DMS153 (cell line): Measurements from ENCODE around the gene ITIH1.

Experiments
- DNase-seq: peaks from one replicate; lab custom pipeline; 2025; lab: John Stamatoyannopoulos, UW

ITIH1 gene

GRCh38 chr3:52790741-52791140 is 13.3 kb downstream of the ITIH1 start:
- no peak for DNase-seq

- DNase-seq: no peak
Measured at GRCh38 chr3:52791366-52791765, 14.0 kb downstream of the ITIH1 start.

- no peak for DNase-seq
Measured at GRCh38 chr3:52791928-52792327, 14.5 kb downstream of the ITIH1 start.

- no peak for DNase-seq
Measured at GRCh38 chr3:52792413-52792812, 15.0 kb downstream of the ITIH1 start.

- DNase-seq: no peak
Measured at GRCh38 chr3:52792961-52793695, 15.7 kb downstream of the ITIH1 start.

GRCh38 chr3:52793702-52794611 is 16.6 kb downstream of the ITIH1 start:
- DNase-seq: no peak

- DNase-seq: no peak
Measured at GRCh38 chr3:52794612-52795099, 17.3 kb downstream of the ITIH1 start, which contains the start of gene ITIH3. Gene ITIH3, plus strand, starts transcription at chr3:52794796. Its CDS starts 8 bp downstream, at chr3:52794804.

GRCh38 chr3:52795298-52795900 is 18.0 kb downstream of the ITIH1 start:
- DNase-seq: no peak

- no peak for DNase-seq
Measured at GRCh38 chr3:52796411-52796810, 19.0 kb downstream of the ITIH1 start.

GRCh38 chr3:52798376-52798977 is 21.1 kb downstream of the ITIH1 start:
- DNase-seq: no peak

GRCh38 chr3:52798978-52799476 is 21.6 kb downstream of the ITIH1 start:
- DNase-seq: no peak

- DNase-seq: no peak
Measured at GRCh38 chr3:52800079-52800478, 22.7 kb downstream of the ITIH1 start.

GRCh38 chr3:52801839-52802238 is 24.4 kb downstream of the ITIH1 start:
- DNase-seq: no peak

GRCh38 chr3:52805270-52806039 is 28.1 kb downstream of the ITIH1 start:
- no peak for DNase-seq

GRCh38 chr3:52809149-52809548 is 31.8 kb downstream of the ITIH1 start:
- DNase-seq: no peak

GRCh38 chr3:52809662-52810377 is 32.4 kb downstream of the ITIH1 start:
- peak; percentile 7 for DNase-seq

GRCh38 chr3:52810923-52811322 is 33.5 kb downstream of the ITIH1 start:
- no peak for DNase-seq

GRCh38 chr3:52811452-52812011 is 34.1 kb downstream of the ITIH1 start:
- DNase-seq: no peak

- DNase-seq: no peak
Measured at GRCh38 chr3:52813810-52814209, 36.4 kb downstream of the ITIH1 start.

GRCh38 chr3:52816199-52816598 is 38.8 kb downstream of the ITIH1 start:
- DNase-seq: no peak
